Right renal pelvis (tissue), 4 donors: ENCODE results near the gene DNASE1L2. TPM values are rescaled to one million over a fixed set of nuclear protein-coding genes. Genes with fewer than 3 reads are reported as not detected.
A peak's percentile ranks its signal among the peaks of the same experiment; 100 is the strongest.

Experiments used
- DNase-seq, 4 donors: peaks; one replicate each; pipeline ENCODE4 v3.0.0-alpha.2; 2013; ENCODE audit warnings: low read depth in 4 of 4, low spot score in 3 of 4, missing footprints in 1 of 4
- polyA plus RNA-seq, 4 donors: library from polyadenylated mRNA; unstranded; fragments of 120-200 nt; gene quantifications; one replicate each; pipeline ENCODE4 v1.2.1, GENCODE V29; 2013; ENCODE audit not compliant: insufficient read length in 4 of 4

DNASE1L2 gene
- polyA plus RNA-seq, 4 donors, result 0.86 to 1.8 (median 0.95) TPM

DNA sequence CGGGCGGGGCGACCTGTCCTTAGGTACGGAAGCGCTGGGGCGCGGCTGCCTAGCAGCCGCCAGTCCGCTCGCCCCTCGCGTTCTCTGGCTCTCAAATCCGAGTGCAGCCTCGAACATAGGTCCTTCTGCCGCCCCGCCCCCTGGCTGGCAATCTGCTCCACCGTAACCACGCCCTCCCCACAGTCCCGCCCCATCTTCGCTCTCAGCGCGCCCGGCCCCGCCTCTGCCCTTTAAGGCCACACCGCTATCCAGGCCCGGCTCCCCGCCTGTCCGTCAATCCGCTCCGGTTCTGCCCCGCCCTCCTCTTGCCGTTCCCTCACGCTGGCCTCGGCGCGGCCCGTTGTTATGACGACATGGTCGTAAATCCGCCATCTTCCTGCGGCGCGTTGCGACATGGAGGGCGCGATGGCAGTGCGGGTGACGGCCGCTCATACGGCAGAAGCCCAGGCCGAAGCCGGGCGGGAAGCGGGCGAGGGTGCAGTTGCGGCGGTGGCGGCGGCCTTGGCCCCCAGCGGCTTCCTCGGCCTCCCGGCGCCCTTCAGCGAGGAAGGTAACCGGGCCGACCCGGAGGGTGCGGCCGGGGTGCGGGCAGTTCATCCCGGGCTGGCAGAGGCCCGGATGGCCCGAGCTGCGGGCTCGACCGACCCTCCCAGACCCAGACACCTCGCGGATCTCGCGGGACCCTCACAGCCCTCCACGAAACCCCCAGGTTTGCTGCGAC lies 12.9 kb upstream of the DNASE1L2 start, which contains the start of gene E4F1:
Gene E4F1, plus strand, starts transcription at position 371 of the 721 bp plus-strand sequence. Its CDS starts 23 bp downstream, at position 394.
- DNase-seq, result peak; percentile 95 to 97 (median 96)

DNA sequence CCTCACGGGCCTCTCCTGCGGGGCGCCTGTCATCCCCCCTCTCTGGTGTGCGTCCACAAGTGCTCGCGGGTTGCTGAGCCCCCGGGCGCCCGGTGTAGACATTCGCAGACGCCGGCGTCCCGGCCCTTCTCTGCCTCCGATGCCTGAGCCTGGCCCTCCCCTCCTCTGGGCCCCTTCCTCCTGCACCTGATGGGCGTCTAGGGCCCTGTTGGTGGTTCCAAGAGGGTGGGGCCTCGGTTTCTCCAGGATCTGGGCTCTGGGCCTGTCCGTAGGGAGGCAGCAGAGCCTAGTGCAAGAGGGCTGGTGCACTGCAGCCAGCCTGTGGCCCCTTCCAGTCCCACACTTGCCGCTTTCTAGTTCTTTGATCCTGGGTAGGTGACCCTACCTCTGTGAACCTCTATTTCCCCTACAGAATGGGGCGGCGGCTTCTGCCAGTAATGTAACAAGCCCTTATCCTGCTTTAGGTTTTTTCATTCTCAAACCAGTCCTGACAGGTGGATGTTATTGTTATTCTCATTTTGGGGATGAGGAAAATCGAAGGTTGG lies 12.2 kb upstream of the DNASE1L2 start:
- DNase-seq, result no peak

DNA sequence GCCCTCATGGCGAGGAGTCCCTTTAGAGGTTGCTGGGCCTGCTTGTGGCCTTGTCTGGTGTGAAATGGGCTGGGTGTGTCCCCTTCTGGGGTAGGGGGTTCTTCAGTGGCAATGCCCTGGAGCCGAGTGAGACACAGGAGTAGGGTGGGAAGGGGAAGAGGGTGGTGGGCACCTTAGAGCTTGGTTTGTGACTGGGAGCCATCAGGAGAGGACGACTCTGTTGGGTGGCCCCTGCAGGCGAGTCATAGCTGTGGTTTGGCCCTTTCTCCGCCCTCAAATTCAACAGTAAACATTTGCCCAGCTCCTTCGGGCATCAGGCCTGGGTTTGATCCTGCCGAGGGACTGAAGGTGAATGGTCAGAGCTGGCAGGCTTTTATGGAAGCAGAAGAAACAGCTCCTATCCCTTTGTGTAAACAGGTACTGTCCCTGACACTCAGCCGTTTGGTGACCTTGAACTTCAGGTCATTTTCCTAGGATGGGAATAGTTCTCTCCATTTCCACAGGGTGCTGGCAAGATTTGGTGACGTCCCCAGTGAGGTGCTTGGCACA lies 9.9 kb upstream of the DNASE1L2 start:
- no peak for DNase-seq

DNA sequence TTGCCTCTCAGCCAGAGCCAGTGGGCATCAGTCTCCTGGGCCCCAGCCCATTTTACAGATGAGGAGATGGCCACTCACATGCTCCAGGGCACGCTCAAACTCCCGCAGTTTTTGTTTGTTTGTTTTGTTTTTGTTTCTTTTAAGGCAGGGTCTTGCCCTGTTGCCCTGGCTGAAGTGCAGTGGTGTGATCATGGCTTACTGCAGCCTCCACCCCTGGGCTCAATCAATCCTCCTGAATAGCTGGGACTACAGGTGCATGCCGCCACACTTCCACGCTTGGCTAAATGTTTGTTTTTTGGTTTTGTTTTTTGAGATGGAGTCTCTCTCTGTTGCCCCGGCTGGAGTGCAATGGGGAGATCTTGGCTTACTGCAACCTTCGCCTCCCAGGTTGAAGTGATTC lies 9.3 kb upstream of the DNASE1L2 start:
- no peak for DNase-seq

DNA sequence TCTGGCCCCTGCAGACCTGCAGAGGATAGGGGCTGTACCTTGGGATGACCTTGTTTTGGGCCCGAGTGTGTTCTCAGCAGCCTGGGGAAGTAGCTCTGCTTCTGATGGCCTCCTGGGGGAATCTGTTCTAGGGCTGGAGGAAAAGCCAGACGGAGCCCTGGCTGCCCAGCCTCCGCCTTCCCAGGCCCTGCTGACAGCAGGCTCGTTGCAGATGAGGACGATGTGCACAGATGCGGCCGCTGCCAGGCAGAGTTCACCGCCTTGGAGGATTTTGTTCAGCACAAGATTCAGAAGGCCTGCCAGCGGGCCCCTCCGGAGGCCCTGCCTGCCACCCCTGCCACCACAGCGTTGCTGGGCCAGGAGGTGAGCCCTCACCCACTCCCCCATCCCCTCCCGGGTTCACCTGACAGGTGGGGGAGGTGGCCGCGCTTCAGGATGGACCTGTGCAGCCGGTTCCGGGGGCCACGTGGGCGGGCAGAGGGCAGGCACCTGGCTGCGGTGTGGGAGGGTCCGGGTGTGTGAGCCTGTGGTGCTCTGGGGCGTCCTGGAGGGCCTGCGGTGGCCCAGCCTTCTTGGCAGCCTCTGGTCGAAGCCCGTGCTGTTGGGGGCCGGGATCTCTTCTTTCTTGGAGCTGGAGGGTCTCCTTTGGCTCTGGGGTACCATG lies 8.0 kb upstream of the DNASE1L2 start:
- no peak for DNase-seq

DNA sequence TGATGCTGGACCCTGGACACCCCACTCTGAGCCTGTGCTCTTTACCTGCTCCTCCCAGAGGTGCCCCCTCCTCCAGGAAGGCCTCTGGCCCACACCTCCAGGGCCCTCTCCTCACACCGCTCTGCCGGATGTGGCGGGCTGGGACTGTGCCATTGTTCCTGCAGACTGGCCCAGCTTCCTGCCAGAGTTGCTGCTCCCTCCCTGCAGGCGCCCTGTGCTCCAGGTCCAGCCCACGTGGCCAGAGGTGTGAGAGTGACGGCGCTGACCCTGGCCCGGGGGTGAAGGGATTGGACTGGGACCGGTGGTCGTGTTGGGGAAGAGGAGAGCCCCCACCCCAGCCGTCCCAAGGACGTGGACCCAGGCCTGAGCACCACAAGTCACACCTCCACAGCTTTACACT lies 7.2 kb upstream of the DNASE1L2 start:
- DNase-seq, result no peak

DNA sequence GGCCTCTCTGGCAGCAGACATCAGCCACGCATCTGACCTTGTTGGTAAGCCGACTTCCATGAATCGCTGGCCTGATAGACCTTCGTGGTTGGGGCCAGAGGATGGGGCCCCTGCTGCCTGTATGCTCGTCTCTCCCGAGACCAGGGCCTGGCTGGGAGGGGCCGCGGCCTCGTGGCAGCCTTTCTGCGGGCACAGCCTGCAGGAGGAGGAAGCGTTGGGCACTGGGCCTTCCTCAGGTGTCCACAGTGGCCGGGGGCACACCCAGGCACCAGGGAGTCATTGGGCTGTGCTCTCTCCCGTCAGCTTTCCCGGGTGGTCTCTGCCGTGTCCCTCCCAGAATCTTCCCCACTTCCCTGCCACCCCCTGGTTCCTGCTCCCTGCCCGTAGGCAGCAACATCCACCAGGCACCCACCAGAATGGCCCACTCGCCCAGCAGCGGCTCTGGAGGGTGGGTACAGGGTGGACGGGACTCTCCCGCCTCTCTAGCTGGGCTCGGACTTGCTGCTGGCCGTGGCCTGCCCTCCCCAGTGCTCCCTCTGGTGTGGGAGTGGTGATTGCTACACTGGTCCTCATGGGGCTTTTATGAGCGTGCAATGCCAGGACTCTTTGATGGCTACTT lies 6.5 kb upstream of the DNASE1L2 start:
- no peak for DNase-seq

DNA sequence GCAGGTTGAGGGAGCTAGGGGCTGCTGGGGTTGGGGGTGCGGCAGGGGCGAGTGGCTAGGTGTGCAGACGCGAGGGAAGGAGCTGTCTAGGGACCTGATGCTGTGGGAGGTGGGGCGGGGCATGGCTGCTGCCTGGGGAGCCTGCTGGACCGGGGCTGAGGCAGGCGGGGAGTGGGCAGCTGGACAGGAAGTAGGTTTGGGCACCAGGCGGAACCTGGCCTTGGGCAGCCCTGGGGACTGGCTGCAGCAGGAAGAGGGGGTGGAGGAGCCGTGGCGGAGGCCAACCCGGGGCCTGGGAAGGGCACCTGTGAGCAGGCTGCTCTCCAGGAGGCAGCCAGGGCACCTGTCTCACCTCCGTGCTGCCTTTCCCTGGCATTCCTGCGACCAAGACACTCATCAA lies 5.9 kb upstream of the DNASE1L2 start:
- no peak for DNase-seq

DNA sequence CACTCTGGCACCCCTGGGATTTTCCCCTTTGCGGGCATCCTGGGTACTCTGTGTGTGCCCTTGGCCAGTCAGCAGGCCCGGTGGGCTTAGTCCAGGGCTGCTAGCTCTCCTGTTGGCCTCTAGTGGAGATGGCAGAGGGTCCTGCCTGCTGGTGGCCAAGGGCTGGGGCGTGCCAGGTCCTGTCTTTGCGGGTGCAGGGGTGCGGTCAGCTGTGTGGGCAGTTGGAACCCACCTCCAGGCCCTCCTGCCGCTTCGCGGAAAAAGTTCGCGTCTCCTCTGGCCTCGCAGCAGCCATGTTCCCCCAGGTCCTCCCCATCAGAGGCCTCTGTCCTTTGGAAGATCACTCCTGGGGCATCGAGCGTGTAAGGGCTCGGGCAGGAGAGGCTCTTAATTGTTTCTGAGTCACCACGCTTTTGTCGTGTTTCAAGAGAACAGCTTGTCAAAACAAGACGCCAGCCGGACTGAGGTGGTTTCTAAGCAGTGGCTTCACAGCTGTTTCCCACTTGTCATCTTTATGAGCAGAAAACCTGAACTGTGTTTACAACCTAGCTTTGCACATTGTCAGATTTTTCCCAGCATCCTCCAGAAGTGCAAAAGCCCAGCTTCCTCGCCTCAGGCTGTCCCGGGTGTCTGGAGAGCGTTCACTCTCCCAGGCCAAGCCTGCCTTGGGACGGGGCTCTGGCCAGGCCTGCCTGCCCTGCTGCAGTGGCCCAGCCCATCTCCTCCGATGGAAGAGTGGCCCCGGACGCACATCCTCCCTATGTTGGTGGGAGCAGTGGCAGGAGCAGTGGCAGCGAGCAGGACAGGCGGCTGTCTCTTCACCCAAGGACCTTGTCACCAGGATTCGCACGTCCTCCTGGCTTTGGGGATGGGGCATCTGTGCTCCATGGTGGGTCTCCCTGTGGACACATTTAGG lies 5.0 kb upstream of the DNASE1L2 start:
- no peak for DNase-seq

DNA sequence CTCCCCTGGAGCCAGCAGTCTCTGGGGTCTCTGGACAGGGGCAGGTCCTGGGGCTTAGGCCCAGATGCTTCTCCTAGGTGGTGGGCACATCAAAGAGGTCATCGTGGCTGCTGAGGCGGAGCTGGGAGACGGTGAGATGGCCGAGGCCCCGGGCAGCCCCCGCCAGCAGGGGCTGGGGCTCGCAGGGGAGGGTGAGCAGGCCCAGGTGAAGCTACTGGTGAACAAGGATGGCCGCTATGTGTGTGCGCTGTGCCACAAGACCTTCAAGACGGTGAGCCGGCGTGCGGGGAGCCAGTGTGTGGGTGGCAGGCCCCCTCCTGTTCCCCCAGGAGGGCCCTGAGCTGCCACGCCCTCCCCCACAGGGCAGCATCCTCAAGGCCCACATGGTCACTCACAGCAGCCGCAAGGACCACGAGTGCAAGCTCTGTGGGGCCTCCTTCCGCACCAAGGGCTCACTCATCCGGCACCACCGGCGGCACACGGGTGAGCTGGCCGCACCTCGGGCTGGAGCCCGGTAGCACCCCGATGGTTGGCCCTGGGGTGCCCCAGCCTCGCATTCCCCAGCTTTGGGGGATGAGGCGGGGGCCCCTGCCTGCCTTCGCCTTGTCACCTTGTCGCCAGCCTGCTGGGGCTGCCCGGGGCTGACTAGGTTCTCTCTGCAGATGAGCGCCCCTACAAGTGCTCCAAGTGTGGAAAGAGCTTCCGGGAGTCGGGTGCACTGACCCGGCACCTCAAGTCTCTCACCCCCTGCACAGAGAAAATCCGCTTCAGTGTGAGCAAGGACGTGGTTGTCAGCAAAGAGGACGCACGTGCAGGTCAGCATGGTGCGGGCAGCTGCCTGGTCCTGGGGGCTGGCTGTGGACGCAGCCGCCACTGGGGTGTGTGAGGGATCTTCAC lies 3.9 kb upstream of the DNASE1L2 start:
- DNase-seq, result no peak

DNA sequence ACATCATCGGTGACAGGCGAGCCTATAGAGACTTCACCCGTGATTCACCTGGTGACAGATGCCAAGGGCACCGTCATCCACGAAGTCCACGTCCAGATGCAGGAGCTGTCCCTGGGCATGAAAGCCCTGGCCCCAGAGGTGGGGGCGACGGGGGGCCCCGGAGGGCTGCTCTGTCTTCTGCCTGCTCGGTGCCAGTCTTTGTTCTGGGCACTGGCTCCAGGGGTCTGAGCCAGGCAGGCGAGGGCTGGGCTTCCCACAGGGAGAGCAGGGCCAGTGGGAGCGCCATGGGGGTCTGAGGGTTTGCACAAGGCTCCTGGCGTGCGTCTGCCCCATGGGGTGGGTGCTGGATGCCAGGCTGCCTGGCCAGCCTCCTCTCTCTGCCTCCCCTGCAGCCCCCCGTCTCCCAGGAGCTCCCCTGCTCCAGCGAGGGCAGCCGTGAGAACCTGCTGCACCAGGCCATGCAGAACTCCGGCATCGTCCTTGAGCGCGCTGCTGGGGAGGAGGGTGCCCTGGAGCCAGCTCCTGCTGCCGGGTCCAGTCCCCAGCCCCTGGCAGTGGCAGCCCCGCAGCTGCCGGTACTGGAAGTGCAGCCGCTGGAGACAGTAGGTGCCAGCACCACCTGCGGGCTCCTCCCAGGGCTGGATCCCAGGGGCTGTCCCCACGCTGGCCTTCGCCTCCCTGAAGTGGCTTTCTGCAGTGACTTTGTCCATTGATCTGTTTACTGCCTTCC lies 3.0 kb upstream of the DNASE1L2 start:
- no peak for DNase-seq

DNA sequence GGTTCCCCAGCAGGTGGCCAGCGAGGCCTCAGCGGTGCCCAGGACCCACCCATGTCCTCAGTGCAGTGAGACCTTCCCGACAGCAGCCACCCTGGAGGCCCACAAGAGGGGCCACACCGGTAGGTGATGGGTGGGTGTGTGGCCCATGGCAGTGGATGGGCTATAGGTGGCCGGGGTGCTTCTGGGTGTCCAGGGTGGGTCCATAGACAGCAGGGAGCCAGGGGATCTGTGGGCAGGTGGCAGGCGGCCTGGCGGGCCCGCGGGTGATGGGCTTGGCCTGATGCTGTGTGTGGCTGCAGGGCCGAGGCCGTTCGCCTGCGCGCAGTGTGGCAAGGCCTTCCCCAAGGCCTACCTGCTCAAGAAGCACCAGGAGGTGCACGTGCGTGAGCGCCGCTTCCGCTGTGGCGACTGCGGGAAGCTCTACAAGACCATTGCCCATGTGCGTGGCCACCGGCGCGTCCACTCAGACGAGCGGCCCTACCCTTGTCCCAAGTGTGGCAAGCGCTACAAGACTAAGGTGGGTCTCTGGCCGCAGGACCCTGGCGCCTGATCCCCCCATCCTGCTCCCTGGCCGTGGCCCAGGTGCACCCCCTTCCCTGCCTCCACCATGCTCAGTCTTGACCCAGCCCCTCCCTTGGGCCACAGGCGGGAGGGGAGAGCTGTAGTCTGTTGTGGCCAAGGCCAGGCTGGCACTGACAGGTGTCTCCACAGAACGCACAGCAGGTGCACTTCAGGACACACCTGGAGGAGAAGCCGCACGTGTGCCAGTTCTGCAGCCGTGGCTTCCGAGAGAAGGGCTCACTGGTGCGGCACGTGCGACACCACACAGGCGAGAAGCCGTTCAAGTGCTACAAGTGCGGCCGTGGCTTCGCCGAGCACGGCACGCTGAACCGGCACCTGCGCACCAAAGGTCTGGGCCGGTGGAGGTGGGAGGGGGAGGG lies 2.1 kb upstream of the DNASE1L2 start:
- DNase-seq, result no peak

DNA sequence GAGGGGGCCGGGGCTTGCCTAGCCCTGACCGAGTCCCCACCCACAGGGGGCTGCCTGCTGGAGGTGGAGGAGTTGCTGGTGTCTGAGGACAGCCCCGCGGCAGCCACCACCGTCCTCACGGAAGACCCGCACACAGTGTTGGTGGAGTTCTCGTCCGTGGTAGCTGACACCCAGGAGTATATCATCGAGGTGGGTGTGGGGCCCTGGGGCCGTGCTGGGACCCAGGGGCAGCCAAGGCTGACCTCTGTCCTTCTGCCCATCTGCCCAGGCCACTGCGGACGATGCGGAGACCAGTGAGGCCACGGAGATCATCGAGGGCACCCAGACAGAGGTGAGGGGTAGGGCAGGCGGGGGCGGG lies 1.5 kb upstream of the DNASE1L2 start:
- DNase-seq, result no peak

DNA sequence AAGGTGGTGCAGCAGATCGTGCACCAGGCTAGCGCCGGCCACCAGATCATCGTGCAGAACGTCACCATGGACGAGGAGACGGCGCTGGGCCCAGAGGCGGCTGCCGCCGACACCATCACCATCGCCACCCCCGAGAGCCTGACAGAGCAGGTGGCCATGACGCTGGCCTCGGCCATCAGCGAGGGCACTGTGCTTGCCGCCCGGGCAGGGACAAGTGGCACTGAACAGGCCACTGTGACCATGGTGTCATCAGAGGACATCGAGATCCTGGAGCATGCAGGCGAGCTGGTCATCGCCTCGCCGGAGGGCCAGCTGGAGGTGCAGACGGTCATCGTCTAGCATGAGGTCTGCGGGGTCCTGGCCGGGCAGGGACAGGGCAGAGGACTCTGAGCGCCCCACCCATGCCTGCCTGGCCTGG lies 1.0 kb upstream of the DNASE1L2 start:
- DNase-seq, result no peak

DNA sequence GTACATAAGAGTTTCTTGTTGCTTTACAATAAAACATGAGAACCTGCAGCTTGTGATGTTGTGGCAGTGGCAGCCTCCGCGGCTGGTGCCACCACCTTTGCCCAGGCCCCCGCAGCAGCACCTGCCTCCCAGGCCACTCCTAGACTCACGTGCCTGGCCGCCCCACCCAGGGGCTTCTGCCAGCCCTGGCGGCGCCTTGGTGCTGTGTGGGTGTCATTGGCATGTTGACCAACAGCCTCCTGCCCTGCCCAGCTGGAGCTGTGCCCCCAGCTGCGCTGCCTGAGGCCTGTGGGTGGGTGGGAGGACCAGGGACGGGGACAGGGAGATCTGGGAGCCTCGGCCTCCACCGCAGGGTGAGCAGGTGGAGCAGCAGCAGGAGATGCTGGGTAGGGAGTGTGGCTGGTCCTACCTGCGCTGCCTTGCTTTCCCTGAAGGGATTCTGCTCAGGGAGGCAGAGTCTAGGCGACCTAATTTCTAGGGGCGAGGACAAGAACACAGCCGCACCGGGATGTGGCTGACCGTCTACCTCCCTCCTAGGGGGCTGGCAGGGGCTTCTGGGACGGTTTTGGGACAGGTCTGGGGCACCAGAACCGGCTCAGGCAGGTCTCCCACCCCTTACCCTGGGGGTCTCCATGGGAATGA lies 428 bp upstream of the DNASE1L2 start:
- DNase-seq, result no peak

DNA sequence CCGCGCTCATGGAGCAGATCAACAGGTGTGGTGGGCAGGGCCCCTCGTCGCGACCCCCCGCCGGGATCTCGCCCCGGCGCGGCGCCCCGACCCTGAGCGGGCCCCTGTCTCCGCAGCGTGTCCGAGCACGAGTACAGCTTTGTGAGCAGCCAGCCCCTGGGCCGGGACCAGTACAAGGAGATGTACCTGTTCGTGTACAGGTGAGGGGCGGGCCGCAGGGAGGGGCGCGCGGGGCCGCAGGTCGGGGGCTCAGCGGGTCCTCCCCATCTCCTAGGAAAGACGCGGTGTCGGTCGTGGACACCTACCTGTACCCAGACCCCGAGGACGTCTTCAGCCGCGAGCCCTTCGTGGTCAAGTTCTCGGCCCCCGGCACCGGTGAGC lies 848 bp downstream of the DNASE1L2 start:
- no peak for DNase-seq
